Measurements from ENCODE around the gene NEMP1.
A peak's percentile ranks its signal among the peaks of the same experiment; 100 is the strongest.
"Not testable (repeated sequence)": the region's sequence is repeated elsewhere in the genome, so short reads cannot be mapped to it uniquely, and the experiment has no call there.

NEMP1 gene

GRCh38 chr12:57063991-57064685 lies 14.5 kb downstream of the NEMP1 start:
- H3K4me3 ChIP-seq, result no peak overlapping the region
- no peak overlapping the region for H3K27ac ChIP-seq
- TF ChIP-seq CTCF (IDR thresholded peaks at IDR 0.05), result no peak
- DNase-seq (ENCODE audit: low spot score), result no peak

- no peak for TF ChIP-seq CTCF (IDR thresholded peaks at IDR 0.05)
- no peak for DNase-seq (ENCODE audit: low spot score)
- Histone ChIP-seq H3K27ac (no peak overlapping the region), H3K4me3 (no peak overlapping the region)
These were observed 20.1 kb downstream of the NEMP1 start for GRCh38 chr12:57058454-57058853.

- TF ChIP-seq CTCF (IDR thresholded peaks at IDR 0.05), result no peak
- Histone ChIP-seq H3K27ac (peak overlapping the region in 1 of 2 donors; percentile 10), H3K4me3 (peak overlapping the region; percentile 8)
- no peak for DNase-seq (ENCODE audit: low spot score)
These were observed 21.4 kb downstream of the NEMP1 start for GRCh38 chr12:57057067-57057751.

GRCh38 chr12:57055824-57056223 lies 22.8 kb downstream of the NEMP1 start:
- no peak for DNase-seq (ENCODE audit: low spot score)
- H3K27ac ChIP-seq, result no peak overlapping the region
- H3K4me3 ChIP-seq, result no peak overlapping the region
- no peak for TF ChIP-seq CTCF (IDR thresholded peaks at IDR 0.05)

- H3K27ac ChIP-seq; H3K4me3 ChIP-seq; DNase-seq (ENCODE audit: low spot score): not testable (repeated sequence)
These were observed 24.7 kb downstream of the NEMP1 start for GRCh38 chr12:57053901-57054300.

GRCh38 chr12:57053146-57053545 lies 25.4 kb downstream of the NEMP1 start:
- H3K27ac ChIP-seq; H3K4me3 ChIP-seq; DNase-seq (ENCODE audit: low spot score): not testable (repeated sequence)

GRCh38 chr12:57051011-57051410 lies 27.6 kb downstream of the NEMP1 start:
- no peak for TF ChIP-seq CTCF (IDR thresholded peaks at IDR 0.05)
- Histone ChIP-seq H3K4me3 (no peak overlapping the region), H3K27ac (no peak overlapping the region)
- DNase-seq (ENCODE audit: low spot score), result no peak

GRCh38 chr12:57049890-57050289 lies 28.7 kb downstream of the NEMP1 start, which contains the start of gene MYO1A:
TSS of gene MYO1A (minus strand) at chr12:57050129. CDS start at chr12:57048323, 1,806 bp downstream.
- Histone ChIP-seq H3K27ac (no peak within 1 kb of the TSS), H3K4me3 (no peak within 1 kb of the TSS)
- no peak for TF ChIP-seq CTCF (IDR thresholded peaks at IDR 0.05)
- DNase-seq (ENCODE audit: low spot score), result no peak
